ENCODE results near the gene MAP3K20. TPM values are rescaled to one million over a fixed set of nuclear protein-coding genes. Genes with fewer than 3 reads are reported as not detected.
A peak's percentile ranks its signal among the peaks of the same experiment; 100 is the strongest.

The MAP3K20 gene
- total and polyA plus RNA-seq, 2 of the 4 experiments (the other 2 are of a cell fraction), result 27.5 to 84.4 TPM

- Histone ChIP-seq H3K4ac (ENCODE audit: low read depth, low read length) (no peak overlapping the region), H4K20me1 (ENCODE audit: insufficient read depth, low read length) (no peaks in the 10 kb centered on the region), H2BK120ac (ENCODE audit: low read depth, low read length) (0 out of 2 replicates have a peak overlapping the region, but pooled peaks have one; percentile 46), H3K14ac (replicated peaks; ENCODE audit: low read depth, low read length) (no peak overlapping the region), H2BK5ac (ENCODE audit: low read depth, low read length, poor library complexity, severe bottlenecking) (no peak overlapping the region), H4K5ac (ENCODE audit: low read depth, low read length) (no peak overlapping the region), H4K91ac (ENCODE audit: insufficient read depth, low read depth, low read length) (no peak overlapping the region), H3K56ac (ENCODE audit: extremely low read depth, insufficient read depth, low read length) (no peak overlapping the region), H2AK9ac (replicated peaks; ENCODE audit: low read depth, low read length, poor library complexity) (no peak overlapping the region), H3K9ac (ENCODE audit: low read depth, low read length) (no peak overlapping the region), H3K36me3 (ENCODE audit: control insufficient read depth, insufficient read depth, low read length) (peaks cover 10% of the 10 kb centered on the region), H3K4me1 (ENCODE audit: control insufficient read depth, insufficient read depth, low read length) (no peaks in the 10 kb centered on the region), H3K18ac (ENCODE audit: low read depth, low read length) (no peak overlapping the region), H3K9me1 (ENCODE audit: insufficient read depth, low read length) (peaks cover 3% of the 10 kb centered on the region; the same call in 1 of the 2 replicates), H3K9me3 (ENCODE audit: control insufficient read depth, insufficient read depth, low read length) (no peaks in the 10 kb centered on the region), H3K4me2 (ENCODE audit: low read depth, low read length) (no peak overlapping the region), H3K23ac (ENCODE audit: low read depth, low read length) (0 out of 2 replicates have a peak overlapping the region, but pooled peaks have one; percentile 24), H3K79me1 (ENCODE audit: low read depth in 1 of 2, low read length in 2 of 2) (peaks cover 4 to 6% of the 10 kb centered on the region in 2 experiments; a peak in 3 of 4 replicates), H4K8ac (ENCODE audit: low read depth in 2 of 2, low read length in 2 of 2) (no peak overlapping the region), H3K27ac (ENCODE audit: insufficient read depth, low read length) (no peak overlapping the region), H3K4me3 (ENCODE audit: insufficient read depth, low read depth, low read length) (no peak overlapping the region), H3K27me3 (ENCODE audit: control insufficient read depth, insufficient read depth, low read length) (no peaks in the 10 kb centered on the region), H2AK5ac (ENCODE audit: low read depth, low read length) (peak overlapping the region; percentile 49; the same call in 1 of the 2 replicates), H2BK20ac (ENCODE audit: low read depth, low read length) (no peak overlapping the region), H2BK15ac (ENCODE audit: low read depth, low read length) (no peak overlapping the region), H2AFZ (replicated peaks; ENCODE audit: low read length, poor library complexity) (no peak overlapping the region)
- no CpG with 5 or more reads among the region's 2 CpGs for WGBS, 2 experiments (ENCODE audit: extremely low coverage in 2 of 2, insufficient read length in 1 of 2)
- TF ChIP-seq MAFK (IDR thresholded peaks at IDR 0.05; ENCODE audit: low read depth, low read length) (no peak), CHD1 (IDR thresholded peaks at IDR 0.05; ENCODE audit: low read depth, low read length) (no peak), RAD21 (IDR thresholded peaks at IDR 0.05; ENCODE audit: low read length) (no peak), RFX5 (IDR thresholded peaks at IDR 0.05; ENCODE audit: low read depth, low read length) (no peak), POLR2A (IDR thresholded peaks at IDR 0.05; ENCODE audit: low read depth, low read length) (no peak), MXI1 (IDR thresholded peaks at IDR 0.05; ENCODE audit: borderline replicate concordance, low read depth, low read length) (no peak)
- TF ChIP-seq, protein P1, sequence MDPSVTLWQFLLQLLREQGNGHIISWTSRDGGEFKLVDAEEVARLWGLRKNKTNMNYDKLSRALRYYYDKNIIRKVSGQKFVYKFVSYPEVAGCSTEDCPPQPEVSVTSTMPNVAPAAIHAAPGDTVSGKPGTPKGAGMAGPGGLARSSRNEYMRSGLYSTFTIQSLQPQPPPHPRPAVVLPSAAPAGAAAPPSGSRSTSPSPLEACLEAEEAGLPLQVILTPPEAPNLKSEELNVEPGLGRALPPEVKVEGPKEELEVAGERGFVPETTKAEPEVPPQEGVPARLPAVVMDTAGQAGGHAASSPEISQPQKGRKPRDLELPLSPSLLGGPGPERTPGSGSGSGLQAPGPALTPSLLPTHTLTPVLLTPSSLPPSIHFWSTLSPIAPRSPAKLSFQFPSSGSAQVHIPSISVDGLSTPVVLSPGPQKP (IDR thresholded peaks at IDR 0.05; ENCODE audit: borderline replicate concordance, low read depth, low read length), result no peak
- dilution Hi-C loops (cut with HindIII; ENCODE audit: low sequenced_read_pairs, unreplicated experiment), result no loop called here
- BruUV-seq (replicated peaks), result no TSS peak
- intact Hi-C loops (cut with micrococcal nuclease), result loop anchor here (5.0 kb wide), 1 partner anchor 37 kb away; no protein-coding TSS in a partner anchor
- in situ Hi-C loops (cut with MboI; ENCODE audit: low sequenced_read_pairs), result no loop called here
- ATAC-seq (ENCODE audit: low read depth) (no peak), DNase-seq (no peak)
- ChIA-PET CTCF (interaction anchor here (0.6 to 1.6 kb wide), 3 partner anchors 15 to 45 kb away, joined by 3 read pairs; no protein-coding TSS in a partner anchor), POLR2A (ENCODE audit: unreplicated experiment) (no interaction called here)
Observed at GRCh38 chr2:173204316-173204715, 128.7 kb downstream of the MAP3K20 start.
